ENCODE measurements around the gene TMEM138. TPM values are rescaled to one million over a fixed set of nuclear protein-coding genes. Genes with fewer than 3 reads are reported as not detected.
A peak's percentile ranks its signal among the peaks of the same experiment; 100 is the strongest.

Gene TMEM138
- total RNA-seq, 1 donor from 2014 or later, result 23.3 TPM

- H3K4me1 Mint-ChIP-seq (ENCODE audit: low read depth, unreplicated experiment), result peaks cover 13% of the 10 kb centered on the region
- no peak for DNase-seq
- no peak overlapping the region for H3K4me3 Mint-ChIP-seq (ENCODE audit: unreplicated experiment)
- peaks cover 5% of the 10 kb centered on the region for H3K27me3 Mint-ChIP-seq (ENCODE audit: unreplicated experiment)
- peaks cover 7% of the 10 kb centered on the region for H3K9me3 Mint-ChIP-seq (ENCODE audit: unreplicated experiment)
- H3K36me3 Mint-ChIP-seq (ENCODE audit: unreplicated experiment), result no peaks in the 10 kb centered on the region
- no peak overlapping the region for H3K27ac Mint-ChIP-seq (ENCODE audit: unreplicated experiment)
- no peak for TF ChIP-seq CTCF (IDR thresholded peaks at IDR 0.05; ENCODE audit: partially characterized antibody, unreplicated experiment)
Observed at GRCh38 chr11:61342207-61342803, 19.9 kb upstream of the TMEM138 start.

- Mint-ChIP-seq H3K9me3 (ENCODE audit: unreplicated experiment) (peaks cover 7% of the 10 kb centered on the region), H3K36me3 (ENCODE audit: unreplicated experiment) (no peaks in the 10 kb centered on the region), H3K4me1 (ENCODE audit: low read depth, unreplicated experiment) (peaks cover 14% of the 10 kb centered on the region), H3K27me3 (ENCODE audit: unreplicated experiment) (peaks cover 5% of the 10 kb centered on the region), H3K4me3 (ENCODE audit: unreplicated experiment) (peak overlapping the region; percentile 39), H3K27ac (ENCODE audit: unreplicated experiment) (peak overlapping the region; percentile 92)
- TF ChIP-seq CTCF (IDR thresholded peaks at IDR 0.05; ENCODE audit: partially characterized antibody, unreplicated experiment), result no peak
- no peak for DNase-seq
Observed at GRCh38 chr11:61343792-61344745, 18.1 kb upstream of the TMEM138 start.

- H3K9me3 Mint-ChIP-seq (ENCODE audit: unreplicated experiment), result peaks cover 6% of the 10 kb centered on the region
- H3K4me1 Mint-ChIP-seq (ENCODE audit: low read depth, unreplicated experiment), result peaks cover 14% of the 10 kb centered on the region
- peak overlapping the region; percentile 92 for H3K27ac Mint-ChIP-seq (ENCODE audit: unreplicated experiment)
- no peak overlapping the region for H3K4me3 Mint-ChIP-seq (ENCODE audit: unreplicated experiment)
- H3K27me3 Mint-ChIP-seq (ENCODE audit: unreplicated experiment), result peaks cover 3% of the 10 kb centered on the region
- DNase-seq, result peak; percentile 69
- no peak for TF ChIP-seq CTCF (IDR thresholded peaks at IDR 0.05; ENCODE audit: partially characterized antibody, unreplicated experiment)
- H3K36me3 Mint-ChIP-seq (ENCODE audit: unreplicated experiment), result no peaks in the 10 kb centered on the region
Observed at GRCh38 chr11:61345170-61345610, 17.0 kb upstream of the TMEM138 start.

GRCh38 chr11:61345954-61346843 lies 16.0 kb upstream of the TMEM138 start:
- DNase-seq, result no peak
- Mint-ChIP-seq H3K36me3 (ENCODE audit: unreplicated experiment) (no peaks in the 10 kb centered on the region), H3K27ac (ENCODE audit: unreplicated experiment) (peak overlapping the region; percentile 92), H3K9me3 (ENCODE audit: unreplicated experiment) (peaks cover 6% of the 10 kb centered on the region), H3K4me3 (ENCODE audit: unreplicated experiment) (peak overlapping the region; percentile 42), H3K4me1 (ENCODE audit: low read depth, unreplicated experiment) (peaks cover 14% of the 10 kb centered on the region), H3K27me3 (ENCODE audit: unreplicated experiment) (peaks cover 3% of the 10 kb centered on the region)
- TF ChIP-seq CTCF (IDR thresholded peaks at IDR 0.05; ENCODE audit: partially characterized antibody, unreplicated experiment), result no peak

Data from glutamatergic neuron (in vitro differentiated cells).